Osteoblast (primary cell): ENCODE measurements around the gene CPED1. TPM values are rescaled to one million over a fixed set of nuclear protein-coding genes. Genes with fewer than 3 reads are reported as not detected.

ENCODE experiments used
- DNase-seq: peaks from one replicate; pipeline ENCODE4 v3.0.0; 2011; ENCODE audit warnings: low spot score, mixed read lengths; ENCODE audit not compliant: insufficient read length; ENCODE audit errors: missing footprints
- H2AFZ ChIP-seq: 2 replicates; pipeline ENCODE4 v1.6.0; 2011; ENCODE audit warnings: mild to moderate bottlenecking, low read length
- H3K27ac ChIP-seq: 2 replicates; pipeline ENCODE4 v1.5.1; 2011; ENCODE audit warnings: mild to moderate bottlenecking, low read depth, low read length, moderate library complexity
- H3K27me3 ChIP-seq: 2 replicates; pipeline ENCODE4 v1.6.0; 2012; ENCODE audit warnings: mild to moderate bottlenecking, control low read depth, inconsistent platforms, low read length, moderate library complexity; ENCODE audit not compliant: insufficient read depth
- H3K36me3 ChIP-seq: 2 replicates; pipeline ENCODE4 v1.5.1; 2011; ENCODE audit warnings: mild to moderate bottlenecking, low read length, control low read depth, moderate library complexity; ENCODE audit not compliant: insufficient read depth
- H3K4me1 ChIP-seq: 2 replicates; pipeline ENCODE4 v1.5.1; 2011; ENCODE audit warnings: mild to moderate bottlenecking, low read length, control low read depth, moderate library complexity; ENCODE audit not compliant: insufficient read depth
- H3K4me2 ChIP-seq: 2 replicates; pipeline ENCODE4 v1.6.0; 2011; ENCODE audit warnings: mild to moderate bottlenecking, low read length; ENCODE audit not compliant: insufficient read depth
- H3K4me3 ChIP-seq: fragments of 200-600 bp; sonication (generic); 3 replicates; pipeline ENCODE4 v1.5.1; 2012; ENCODE audit warnings: mild to moderate bottlenecking, low read length, inconsistent platforms; ENCODE audit not compliant: insufficient read depth
- H3K79me2 ChIP-seq: 2 replicates; pipeline ENCODE4 v1.6.0; 2012; ENCODE audit warnings: mild to moderate bottlenecking, low read length, control low read depth, inconsistent platforms; ENCODE audit not compliant: insufficient read depth
- H3K9me3 ChIP-seq: 2 replicates; pipeline ENCODE4 v1.5.1; 2011; ENCODE audit warnings: low read depth, low read length, control low read depth
- H4K20me1 ChIP-seq: 2 replicates; pipeline ENCODE4 v1.6.0; 2012; ENCODE audit warnings: mild to moderate bottlenecking, low read length, control low read depth; ENCODE audit not compliant: insufficient read depth
- total RNA-seq: library from RNA; depleted of rRNA; stranded (reverse); fragments of >200 nt; gene quantifications from 2 replicates; pipeline ENCODE4 v1.2.3, GENCODE V29; 2012
- TF ChIP-seq, protein P1 (sequence below): IDR thresholded peaks from 2 replicates; pipeline ENCODE4 v1.5.1; 2011; ENCODE audit warnings: mild to moderate bottlenecking, low read depth, low read length, moderate library complexity; ENCODE audit errors: extremely low read depth

Gene CPED1
- total RNA-seq, 1 donor, result 30.8 TPM

GRCh38 chr7:121079425-121080169 is 91.1 kb downstream of the CPED1 start:
- no peak overlapping the region for H3K27ac ChIP-seq
- H4K20me1 ChIP-seq, result no peaks in the 10 kb centered on the region
- no peaks in the 10 kb centered on the region for H3K27me3 ChIP-seq
- TF ChIP-seq, protein P1, sequence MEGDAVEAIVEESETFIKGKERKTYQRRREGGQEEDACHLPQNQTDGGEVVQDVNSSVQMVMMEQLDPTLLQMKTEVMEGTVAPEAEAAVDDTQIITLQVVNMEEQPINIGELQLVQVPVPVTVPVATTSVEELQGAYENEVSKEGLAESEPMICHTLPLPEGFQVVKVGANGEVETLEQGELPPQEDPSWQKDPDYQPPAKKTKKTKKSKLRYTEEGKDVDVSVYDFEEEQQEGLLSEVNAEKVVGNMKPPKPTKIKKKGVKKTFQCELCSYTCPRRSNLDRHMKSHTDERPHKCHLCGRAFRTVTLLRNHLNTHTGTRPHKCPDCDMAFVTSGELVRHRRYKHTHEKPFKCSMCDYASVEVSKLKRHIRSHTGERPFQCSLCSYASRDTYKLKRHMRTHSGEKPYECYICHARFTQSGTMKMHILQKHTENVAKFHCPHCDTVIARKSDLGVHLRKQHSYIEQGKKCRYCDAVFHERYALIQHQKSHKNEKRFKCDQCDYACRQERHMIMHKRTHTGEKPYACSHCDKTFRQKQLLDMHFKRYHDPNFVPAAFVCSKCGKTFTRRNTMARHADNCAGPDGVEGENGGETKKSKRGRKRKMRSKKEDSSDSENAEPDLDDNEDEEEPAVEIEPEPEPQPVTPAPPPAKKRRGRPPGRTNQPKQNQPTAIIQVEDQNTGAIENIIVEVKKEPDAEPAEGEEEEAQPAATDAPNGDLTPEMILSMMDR, result peak; percentile 45
- H3K79me2 ChIP-seq, result no peaks in the 10 kb centered on the region
- DNase-seq, result no peak
- peaks cover 44% of the 10 kb centered on the region for H3K4me1 ChIP-seq
- H2AFZ ChIP-seq, result no peak overlapping the region
- H3K36me3 ChIP-seq, result no peaks in the 10 kb centered on the region
- H3K4me3 ChIP-seq, result no peak overlapping the region
- no peaks in the 10 kb centered on the region for H3K9me3 ChIP-seq
- H3K4me2 ChIP-seq, result no peak overlapping the region

- no peaks in the 10 kb centered on the region for H3K9me3 ChIP-seq
- H3K79me2 ChIP-seq, result no peaks in the 10 kb centered on the region
These were observed 91.9 kb downstream of the CPED1 start for GRCh38 chr7:121080257-121080912.

DNA sequence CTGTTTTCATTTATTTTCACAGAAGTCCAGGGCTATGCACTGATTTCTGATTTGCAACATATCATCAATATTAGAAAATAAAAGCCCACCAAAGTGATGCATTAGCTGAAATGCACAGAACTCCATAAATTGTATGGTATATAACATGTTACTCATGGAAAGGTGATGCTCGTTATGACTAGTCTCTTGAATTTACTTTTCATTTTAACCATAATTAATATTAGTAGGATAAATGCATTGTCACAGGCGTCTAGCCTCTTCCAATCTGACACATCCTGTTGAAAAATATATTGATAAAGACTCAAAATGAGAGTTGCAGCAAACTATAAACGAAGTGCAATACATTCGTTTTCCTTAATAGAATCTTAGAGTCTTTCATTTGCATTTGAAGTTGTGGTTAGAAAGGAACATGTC is 92.4 kb downstream of the CPED1 start:
- Histone ChIP-seq H2AFZ (no peak overlapping the region), H3K4me3 (no peak overlapping the region), H4K20me1 (no peaks in the 10 kb centered on the region), H3K4me2 (no peak overlapping the region), H3K79me2 (no peaks in the 10 kb centered on the region), H3K4me1 (peaks cover 56% of the 10 kb centered on the region), H3K27ac (no peak overlapping the region), H3K9me3 (no peaks in the 10 kb centered on the region), H3K36me3 (no peaks in the 10 kb centered on the region), H3K27me3 (no peaks in the 10 kb centered on the region)
- TF ChIP-seq, protein P1, result no peak
- DNase-seq, result no peak

More at GRCh38 chr7:121080257-121080912, 91.9 kb downstream of the CPED1 start:
- H3K27me3 ChIP-seq, result no peaks in the 10 kb centered on the region
- no peak overlapping the region for H3K27ac ChIP-seq
- H3K4me2 ChIP-seq, result no peak overlapping the region
- no peaks in the 10 kb centered on the region for H3K36me3 ChIP-seq
- H3K4me3 ChIP-seq, result no peak overlapping the region
- H2AFZ ChIP-seq, result no peak overlapping the region
- TF ChIP-seq, protein P1, result no peak
- peaks cover 51% of the 10 kb centered on the region for H3K4me1 ChIP-seq
- DNase-seq, result no peak
- no peaks in the 10 kb centered on the region for H4K20me1 ChIP-seq

- no peaks in the 10 kb centered on the region for H3K36me3 ChIP-seq
- H3K4me2 ChIP-seq, result no peak overlapping the region
- DNase-seq, result peak; percentile 8
- H3K9me3 ChIP-seq, result no peaks in the 10 kb centered on the region
- no peaks in the 10 kb centered on the region for H3K27me3 ChIP-seq
- peak overlapping the region; percentile 14 for H3K27ac ChIP-seq
- peaks cover 56% of the 10 kb centered on the region for H3K4me1 ChIP-seq
- no peak overlapping the region for H2AFZ ChIP-seq
- H4K20me1 ChIP-seq, result no peaks in the 10 kb centered on the region
- TF ChIP-seq, protein P1, result peak; percentile 64
- H3K4me3 ChIP-seq, result no peak overlapping the region
- no peaks in the 10 kb centered on the region for H3K79me2 ChIP-seq
These were observed 92.9 kb downstream of the CPED1 start for GRCh38 chr7:121081327-121081936.
